ENCODE data around the gene ST3GAL3. TPM values are rescaled to one million over a fixed set of nuclear protein-coding genes. Genes with fewer than 3 reads are reported as not detected.

Gene ST3GAL3
- total RNA-seq, 1 donor from 2014 or later: 29.3 TPM

GRCh38 chr1:43975249-43975961, 268.1 kb downstream of the ST3GAL3 start:
- no peak for DNase-seq (ENCODE audit: extremely low read depth, low read depth, low spot score)

DNA sequence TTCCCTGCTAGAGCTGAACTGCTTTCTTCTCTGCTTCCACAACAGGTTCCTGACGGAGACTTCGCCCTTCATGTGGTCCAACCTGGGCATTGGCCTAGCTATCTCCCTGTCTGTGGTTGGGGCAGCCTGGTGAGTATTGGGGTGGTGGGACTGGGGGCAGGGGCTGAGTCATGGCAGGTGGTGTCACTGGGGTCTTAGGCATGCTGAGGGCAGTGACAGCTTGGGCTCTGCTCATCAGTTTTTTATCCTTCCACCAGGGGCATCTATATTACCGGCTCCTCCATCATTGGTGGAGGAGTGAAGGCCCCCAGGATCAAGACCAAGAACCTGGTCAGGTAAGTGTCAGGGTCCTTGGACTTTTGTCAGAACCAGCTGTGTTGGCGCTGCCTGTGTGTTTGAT, 268.7 kb downstream of the ST3GAL3 start:
- no peak for DNase-seq (ENCODE audit: extremely low read depth, low read depth, low spot score)

DNA sequence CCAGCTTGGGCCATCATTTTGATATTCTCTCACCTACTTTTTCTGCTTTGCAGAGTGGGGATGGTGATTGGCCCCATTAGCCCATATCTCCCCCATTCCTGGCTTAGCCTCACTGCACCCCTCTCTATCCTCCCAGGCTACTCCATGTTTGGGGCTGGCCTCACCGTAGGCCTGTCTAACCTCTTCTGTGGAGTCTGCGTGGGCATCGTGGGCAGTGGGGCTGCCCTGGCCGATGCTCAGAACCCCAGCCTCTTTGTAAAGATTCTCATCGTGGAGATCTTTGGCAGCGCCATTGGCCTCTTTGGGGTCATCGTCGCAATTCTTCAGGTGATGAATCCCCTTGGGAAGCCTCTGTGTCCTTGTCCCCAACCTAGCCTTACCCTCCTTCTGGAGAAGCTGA, 269.6 kb downstream of the ST3GAL3 start:
- DNase-seq (ENCODE audit: extremely low read depth, low read depth, low spot score): no peak

DNA sequence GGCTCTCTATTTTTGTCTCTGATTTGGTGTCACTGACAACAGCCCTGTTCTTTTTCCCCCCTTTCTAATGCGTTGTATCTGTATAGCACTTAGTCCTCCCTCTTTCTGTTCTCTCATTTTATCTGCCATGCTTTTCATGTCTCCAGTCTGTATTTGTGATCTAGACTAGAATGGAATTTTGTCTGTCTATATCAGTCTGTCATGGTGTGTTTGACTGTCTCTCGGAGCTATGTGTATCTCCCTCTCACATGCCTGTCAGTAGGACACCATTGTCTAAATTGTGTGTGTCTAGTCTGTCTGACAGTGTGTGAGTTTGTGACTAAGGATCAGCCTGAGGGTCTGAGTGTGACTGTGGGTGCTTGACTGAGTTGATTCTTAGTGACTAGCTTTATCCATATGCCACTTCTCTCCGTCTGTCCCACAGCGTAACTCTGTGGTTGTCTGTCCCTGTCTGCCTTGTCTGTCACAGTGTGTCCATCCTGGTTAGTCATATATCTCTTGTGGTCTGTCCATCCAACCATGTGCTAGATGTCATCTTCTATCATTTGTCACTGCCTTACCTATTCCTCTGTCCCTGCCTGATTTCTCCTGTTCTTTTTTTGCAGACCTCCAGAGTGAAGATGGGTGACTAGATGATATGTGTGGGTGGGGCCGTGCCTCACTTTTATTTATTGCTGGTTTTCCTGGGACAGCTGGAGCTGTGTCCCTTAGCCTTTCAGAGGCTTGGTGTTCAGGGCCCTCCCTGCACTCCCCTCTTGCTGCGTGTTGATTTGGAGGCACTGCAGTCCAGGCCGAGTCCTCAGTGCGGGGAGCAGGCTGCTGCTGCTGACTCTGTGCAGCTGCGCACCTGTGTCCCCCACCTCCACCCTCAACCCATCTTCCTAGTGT, 270.3 kb downstream of the ST3GAL3 start:
- no peak for DNase-seq (ENCODE audit: extremely low read depth, low read depth, low spot score)

DNA sequence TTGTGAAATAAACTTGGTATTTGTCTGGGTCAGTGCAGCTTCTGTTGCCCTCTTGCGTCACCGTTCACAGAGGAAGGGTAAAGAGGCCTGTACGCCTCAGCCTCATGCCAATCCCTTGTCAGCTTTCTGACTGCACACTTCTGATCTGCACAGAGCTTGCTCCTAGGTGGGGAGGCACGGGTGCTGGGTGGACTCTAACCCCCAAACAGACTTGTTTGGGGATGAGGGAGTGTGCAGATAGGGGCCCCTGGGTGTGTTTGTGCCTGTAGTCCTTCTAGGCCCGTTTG, 270.9 kb downstream of the ST3GAL3 start:
- DNase-seq (ENCODE audit: extremely low read depth, low read depth, low spot score): no peak

- no peak for DNase-seq (ENCODE audit: extremely low read depth, low read depth, low spot score)
Measured at GRCh38 chr1:43978551-43979260, 271.4 kb downstream of the ST3GAL3 start, which contains the start of gene B4GALT2. Gene B4GALT2, plus strand, starts transcription at chr1:43979210. Its CDS starts 1,951 bp downstream, at chr1:43981161.

DNA sequence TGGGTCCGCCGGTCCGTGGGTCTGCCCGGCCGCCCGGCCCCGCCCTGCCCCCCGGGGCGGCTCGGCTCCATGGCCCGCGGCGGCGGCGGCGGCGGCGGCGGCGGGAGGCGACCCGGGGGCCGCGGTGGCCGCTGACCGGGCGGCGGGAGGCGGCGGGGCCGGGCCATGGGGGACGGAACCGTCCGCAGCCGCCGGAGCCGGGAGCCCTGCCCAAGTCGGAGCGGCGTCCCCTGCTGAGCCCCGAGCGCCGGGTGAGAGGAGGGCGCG, 271.9 kb downstream of the ST3GAL3 start:
- DNase-seq (ENCODE audit: extremely low read depth, low read depth, low spot score): no peak

DNA sequence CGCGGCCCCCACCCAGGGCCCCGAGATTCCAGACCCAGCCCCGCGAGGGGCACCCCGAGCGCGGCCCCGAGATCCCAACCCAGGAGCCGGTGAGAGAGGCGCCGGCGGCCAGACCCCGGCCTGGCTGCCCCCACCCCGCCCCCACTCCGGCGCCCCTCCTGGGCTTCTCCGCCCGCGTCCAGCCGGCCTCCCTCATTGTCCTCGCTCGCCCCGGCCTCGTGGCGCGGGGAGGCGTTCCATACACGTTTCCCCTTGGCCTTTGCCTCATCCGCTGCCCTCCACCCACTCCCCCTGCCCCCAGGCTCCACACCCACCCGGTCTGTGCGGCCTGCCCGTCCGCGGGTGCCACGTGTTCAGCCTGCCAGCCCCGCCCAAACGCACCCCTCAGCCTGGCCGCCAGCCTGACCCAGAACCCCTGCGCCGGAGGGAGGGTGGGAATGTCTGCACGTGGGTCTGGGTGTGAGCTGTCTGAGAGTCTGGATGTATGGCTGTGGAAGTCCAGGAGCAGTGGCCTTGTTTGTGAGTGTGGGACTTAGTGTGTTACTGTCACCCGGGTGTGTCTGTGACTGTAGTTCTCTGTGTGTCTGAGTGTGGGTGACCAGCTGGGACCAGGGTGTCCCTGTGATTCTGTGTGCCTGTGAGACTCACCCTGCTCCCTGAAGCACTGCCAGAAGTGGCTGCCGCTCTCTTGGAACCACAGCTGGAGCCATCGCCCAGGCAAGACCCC, 272.4 kb downstream of the ST3GAL3 start:
- DNase-seq (ENCODE audit: extremely low read depth, low read depth, low spot score): no peak

- DNase-seq (ENCODE audit: extremely low read depth, low read depth, low spot score): no peak
Measured at GRCh38 chr1:43980255-43981134, 273.2 kb downstream of the ST3GAL3 start.

Other genes starting within 250 kb of the ST3GAL3 start
- 262 and 345 TPM in 2 replicates for gene PTPRF, start 176.7 kb upstream of the ST3GAL3 start, total RNA-seq
- gene KDM4A, start 57.4 kb upstream of the ST3GAL3 start, total RNA-seq: 41.2 and 48.2 TPM in 2 replicates
- 0.88 TPM in 1 of 2 replicates, not detected in the other for gene ARTN, start 226.3 kb downstream of the ST3GAL3 start, total RNA-seq
- 21.2 and 27.1 TPM in 2 replicates for gene IPO13, start 239.4 kb downstream of the ST3GAL3 start, total RNA-seq

All from glomerular endothelial cell (primary cell).